Muscle layer of duodenum (tissue), 2 donors: ENCODE results near the gene FAM120A.

ENCODE experiments used
- H3K27ac ChIP-seq: one replicate; pipeline ENCODE4 v1.7.0; 2013; ENCODE audit warnings: mild to moderate bottlenecking, low read length
- H3K27me3 ChIP-seq: one replicate; pipeline ENCODE4 v1.7.0; 2013; ENCODE audit warnings: low read depth, mild to moderate bottlenecking, control low read depth, low read length
- H3K36me3 ChIP-seq, 2 donors: one replicate each; pipeline ENCODE4 v1.7.0; 2013; ENCODE audit warnings: low read length in 2 of 2, control low read depth in 1 of 2, mild to moderate bottlenecking in 1 of 2; ENCODE audit not compliant: insufficient read depth in 2 of 2, control insufficient read depth in 1 of 2
- H3K4me1 ChIP-seq, 2 donors: one replicate each; pipeline ENCODE4 v1.7.0; 2013; ENCODE audit warnings: low read length in 2 of 2, mild to moderate bottlenecking in 2 of 2, control low read depth in 1 of 2, moderate library complexity in 1 of 2; ENCODE audit not compliant: insufficient read depth in 2 of 2, control insufficient read depth in 1 of 2
- H3K4me3 ChIP-seq, 2 donors: one replicate each; pipeline ENCODE4 v1.7.0; 2013; ENCODE audit warnings: low read length in 2 of 2, low read depth in 1 of 2, mild to moderate bottlenecking in 1 of 2
- H3K9me3 ChIP-seq, 2 donors: one replicate each; pipeline ENCODE4 v1.7.0; 2013; ENCODE audit warnings: low read length in 2 of 2, control low read depth in 1 of 2, mild to moderate bottlenecking in 1 of 2; ENCODE audit not compliant: control insufficient read depth in 1 of 2
- donor health status: healthy.

FAM120A gene

GRCh38 chr9:93598647-93599241 is 147.3 kb downstream of the FAM120A start:
- no peaks in the 10 kb centered on the region for H3K9me3 ChIP-seq
- peaks cover 3 to 25% of the 10 kb centered on the region in 2 donors for H3K4me1 ChIP-seq
- no peak overlapping the region for H3K4me3 ChIP-seq
- no peak overlapping the region for H3K27ac ChIP-seq
- no peaks in the 10 kb centered on the region for H3K36me3 ChIP-seq
- no peaks in the 10 kb centered on the region for H3K27me3 ChIP-seq

GRCh38 chr9:93599571-93600403 is 148.3 kb downstream of the FAM120A start:
- H3K36me3 ChIP-seq, result no peaks in the 10 kb centered on the region
- H3K27ac ChIP-seq, result no peak overlapping the region
- H3K4me1 ChIP-seq, result peaks cover 3 to 19% of the 10 kb centered on the region in 2 donors
- no peak overlapping the region for H3K4me3 ChIP-seq
- no peaks in the 10 kb centered on the region for H3K9me3 ChIP-seq
- H3K27me3 ChIP-seq, result no peaks in the 10 kb centered on the region

GRCh38 chr9:93600504-93600903 is 149.0 kb downstream of the FAM120A start:
- Histone ChIP-seq H3K9me3 (no peaks in the 10 kb centered on the region), H3K27ac (no peak overlapping the region), H3K4me3 (no peak overlapping the region), H3K4me1 (peaks cover 3 to 19% of the 10 kb centered on the region in 2 donors), H3K27me3 (no peaks in the 10 kb centered on the region), H3K36me3 (no peaks in the 10 kb centered on the region)

GRCh38 chr9:93601063-93601462 is 149.6 kb downstream of the FAM120A start:
- Histone ChIP-seq H3K4me3 (no peak overlapping the region), H3K36me3 (no peaks in the 10 kb centered on the region), H3K27ac (no peak overlapping the region), H3K9me3 (no peaks in the 10 kb centered on the region), H3K4me1 (peaks cover 3 to 19% of the 10 kb centered on the region in 2 donors), H3K27me3 (no peaks in the 10 kb centered on the region)

GRCh38 chr9:93601666-93602065 is 150.2 kb downstream of the FAM120A start:
- Histone ChIP-seq H3K36me3 (no peaks in the 10 kb centered on the region), H3K27me3 (no peaks in the 10 kb centered on the region), H3K4me3 (no peak overlapping the region), H3K27ac (no peak overlapping the region), H3K9me3 (no peaks in the 10 kb centered on the region), H3K4me1 (peaks cover 3 to 19% of the 10 kb centered on the region in 2 donors)

- no peaks in the 10 kb centered on the region for H3K36me3 ChIP-seq
- no peak overlapping the region for H3K27ac ChIP-seq
- H3K27me3 ChIP-seq, result no peaks in the 10 kb centered on the region
- H3K4me3 ChIP-seq, result no peak overlapping the region
- peaks cover 0 to 8% of the 10 kb centered on the region in 2 donors for H3K9me3 ChIP-seq
- H3K4me1 ChIP-seq, result peaks cover 3 to 19% of the 10 kb centered on the region in 2 donors
Measured at GRCh38 chr9:93603011-93603410, 151.5 kb downstream of the FAM120A start.

GRCh38 chr9:93603906-93604326 is 152.4 kb downstream of the FAM120A start:
- H3K36me3 ChIP-seq, result no peaks in the 10 kb centered on the region
- no peak overlapping the region for H3K27ac ChIP-seq

GRCh38 chr9:93606187-93606586 is 154.7 kb downstream of the FAM120A start:
- no peaks in the 10 kb centered on the region for H3K27me3 ChIP-seq
- H3K27ac ChIP-seq, result no peak overlapping the region
- H3K4me3 ChIP-seq, result no peak overlapping the region
- H3K4me1 ChIP-seq, result peaks cover 0 to 8% of the 10 kb centered on the region in 2 donors
- H3K9me3 ChIP-seq, result peaks cover 3 to 25% of the 10 kb centered on the region in 2 donors
- no peaks in the 10 kb centered on the region for H3K36me3 ChIP-seq

More at GRCh38 chr9:93603906-93604326, 152.4 kb downstream of the FAM120A start:
- H3K4me1 ChIP-seq, result peaks cover 0 to 12% of the 10 kb centered on the region in 2 donors
- peaks cover 0 to 10% of the 10 kb centered on the region in 2 donors for H3K9me3 ChIP-seq
- H3K4me3 ChIP-seq, result no peak overlapping the region
- H3K27me3 ChIP-seq, result no peaks in the 10 kb centered on the region

- no peak overlapping the region for H3K4me3 ChIP-seq
- no peaks in the 10 kb centered on the region for H3K27me3 ChIP-seq
- no peak overlapping the region for H3K27ac ChIP-seq
- H3K4me1 ChIP-seq, result peaks cover 0 to 25% of the 10 kb centered on the region in 2 donors
- H3K36me3 ChIP-seq, result no peaks in the 10 kb centered on the region
- H3K9me3 ChIP-seq, result peaks cover 3 to 25% of the 10 kb centered on the region in 2 donors
Measured at GRCh38 chr9:93610206-93610605, 158.7 kb downstream of the FAM120A start.

GRCh38 chr9:93612052-93612795 is 160.7 kb downstream of the FAM120A start:
- Histone ChIP-seq H3K27ac (no peak overlapping the region), H3K9me3 (peaks cover 3 to 21% of the 10 kb centered on the region in 2 donors), H3K4me1 (peaks cover 0 to 25% of the 10 kb centered on the region in 2 donors), H3K27me3 (no peaks in the 10 kb centered on the region), H3K4me3 (no peak overlapping the region), H3K36me3 (no peaks in the 10 kb centered on the region)

GRCh38 chr9:93612796-93613154 is 161.3 kb downstream of the FAM120A start:
- Histone ChIP-seq H3K27ac (no peak overlapping the region), H3K4me3 (no peak overlapping the region), H3K9me3 (peaks cover 3 to 20% of the 10 kb centered on the region in 2 donors), H3K27me3 (no peaks in the 10 kb centered on the region), H3K4me1 (peaks cover 0 to 25% of the 10 kb centered on the region in 2 donors), H3K36me3 (no peaks in the 10 kb centered on the region)
